Ishikawa (cell line): ENCODE results near the gene TUBGCP3.
A peak's percentile ranks its signal among the peaks of the same experiment; 100 is the strongest.

Experiments
- CEBPB ChIP-seq: IDR thresholded peaks from 2 replicates; pipeline ENCODE4 v1.6.1; 2012
- CREB1 ChIP-seq: IDR thresholded peaks from 2 replicates; pipeline ENCODE4 v1.6.1; 2012; ENCODE audit warnings: low read depth
- EGR1 ChIP-seq: IDR thresholded peaks from 2 replicates; pipeline ENCODE4 v1.6.1; 2012
- EP300 ChIP-seq: IDR thresholded peaks from 2 replicates; pipeline ENCODE4 v1.6.1; 2012; ENCODE audit warnings: borderline replicate concordance
- FOXM1 ChIP-seq: IDR thresholded peaks from 2 replicates; pipeline ENCODE4 v1.6.1; 2012; ENCODE audit warnings: low read depth, borderline replicate concordance
- MAX ChIP-seq: IDR thresholded peaks from 2 replicates; pipeline ENCODE4 v1.6.1; 2012
- NFIC ChIP-seq: IDR thresholded peaks from 2 replicates; pipeline ENCODE4 v1.6.1; 2012
- RAD21 ChIP-seq: IDR thresholded peaks from 2 replicates; pipeline ENCODE4 v1.6.1; 2012; ENCODE audit warnings: low read depth
- REST ChIP-seq: IDR thresholded peaks from 2 replicates; pipeline ENCODE4 v1.6.1; 2012; ENCODE audit warnings: low read depth, mild to moderate bottlenecking
- TAF1 ChIP-seq: IDR thresholded peaks from 2 replicates; pipeline ENCODE4 v1.6.1; 2012; ENCODE audit warnings: low read depth, mild to moderate bottlenecking
- TCF12 ChIP-seq: IDR thresholded peaks from 2 replicates; pipeline ENCODE4 v1.6.1; 2012; ENCODE audit warnings: low read depth
- TEAD4 ChIP-seq: IDR thresholded peaks from 2 replicates; pipeline ENCODE4 v1.6.1; 2012
- YY1 ChIP-seq: IDR thresholded peaks from 2 replicates; pipeline ENCODE4 v1.6.1; 2012; ENCODE audit warnings: low read depth
- ZBTB7A ChIP-seq: IDR thresholded peaks from 2 replicates; pipeline ENCODE4 v1.6.1; 2012; ENCODE audit warnings: low read depth
- TF ChIP-seq, protein P1 (sequence below): IDR thresholded peaks from 2 replicates; pipeline ENCODE4 v1.6.1; 2012

The TUBGCP3 gene

DNA sequence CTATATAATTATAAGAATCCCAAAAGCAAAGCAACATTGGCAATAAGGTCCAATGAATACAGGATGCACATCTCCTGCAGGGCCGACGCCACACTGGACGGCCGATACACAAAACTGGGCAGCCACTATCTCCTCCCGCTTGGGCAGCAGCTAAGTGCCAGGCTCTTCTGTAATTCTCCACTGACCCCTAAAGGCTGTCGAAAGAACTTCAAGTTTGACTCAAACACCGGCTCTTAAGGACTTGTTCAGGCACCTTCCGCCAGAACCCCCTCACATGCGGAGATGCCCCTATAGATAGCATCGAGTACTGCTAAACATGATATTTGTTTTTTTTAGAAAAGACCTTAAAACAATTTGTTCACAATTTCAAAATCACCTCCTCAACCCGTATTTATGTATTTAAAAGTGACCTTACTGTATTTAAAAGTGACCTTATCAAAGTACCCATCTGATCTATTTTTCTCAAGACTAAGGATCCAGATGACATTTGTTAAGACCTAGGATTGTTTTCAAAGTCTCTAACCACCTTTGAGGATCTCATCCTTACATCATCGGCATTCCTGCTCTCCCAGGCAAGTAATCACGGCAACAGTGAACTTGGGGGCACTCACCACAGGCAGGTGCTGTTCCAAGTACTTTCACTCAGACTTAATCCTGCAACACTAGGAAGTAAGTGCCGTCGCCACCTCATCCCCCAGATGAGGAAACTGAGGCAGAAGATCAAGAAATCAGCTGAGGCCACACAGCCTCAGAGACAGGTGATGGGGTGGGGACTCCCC lies 77.8 kb downstream of the TUBGCP3 start:
- TF ChIP-seq NFIC: no peak
- no peak for TF ChIP-seq ZBTB7A
- TF ChIP-seq RAD21: peak; percentile 33; the same call in 1 of the 2 replicates

DNA sequence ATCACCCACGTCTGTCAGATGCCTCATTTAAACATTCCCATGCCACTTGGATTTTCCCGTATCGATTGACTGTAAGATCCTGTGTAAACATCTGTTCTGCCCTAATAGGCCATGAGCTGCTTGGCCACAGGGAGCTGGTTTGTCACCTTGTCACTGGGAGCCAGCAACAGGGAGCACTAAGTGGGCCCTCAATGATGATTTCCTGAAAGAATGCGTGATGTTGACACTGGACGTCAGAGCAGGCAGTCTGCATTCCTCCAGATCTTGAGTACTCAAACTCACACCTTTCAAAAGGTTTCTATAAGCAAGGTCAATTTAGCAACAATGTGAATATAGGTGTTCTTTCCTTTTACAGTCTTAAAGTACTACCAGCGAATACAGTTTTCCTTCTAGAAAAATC lies 78.8 kb downstream of the TUBGCP3 start:
- no peak for TF ChIP-seq FOXM1
- TF ChIP-seq EGR1: no peak

GRCh38 chr13:112506046-112506445 lies 81.9 kb downstream of the TUBGCP3 start:
- TF ChIP-seq CREB1: no peak
- TF ChIP-seq TCF12: no peak
- TF ChIP-seq NFIC: no peak
- no peak for TF ChIP-seq MAX
- no peak for TF ChIP-seq ZBTB7A
- no peak for TF ChIP-seq YY1
- TF ChIP-seq TAF1: no peak
- TF ChIP-seq EGR1: no peak
- TF ChIP-seq, protein P1, sequence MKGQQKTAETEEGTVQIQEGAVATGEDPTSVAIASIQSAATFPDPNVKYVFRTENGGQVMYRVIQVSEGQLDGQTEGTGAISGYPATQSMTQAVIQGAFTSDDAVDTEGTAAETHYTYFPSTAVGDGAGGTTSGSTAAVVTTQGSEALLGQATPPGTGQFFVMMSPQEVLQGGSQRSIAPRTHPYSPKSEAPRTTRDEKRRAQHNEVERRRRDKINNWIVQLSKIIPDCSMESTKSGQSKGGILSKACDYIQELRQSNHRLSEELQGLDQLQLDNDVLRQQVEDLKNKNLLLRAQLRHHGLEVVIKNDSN: no peak

DNA sequence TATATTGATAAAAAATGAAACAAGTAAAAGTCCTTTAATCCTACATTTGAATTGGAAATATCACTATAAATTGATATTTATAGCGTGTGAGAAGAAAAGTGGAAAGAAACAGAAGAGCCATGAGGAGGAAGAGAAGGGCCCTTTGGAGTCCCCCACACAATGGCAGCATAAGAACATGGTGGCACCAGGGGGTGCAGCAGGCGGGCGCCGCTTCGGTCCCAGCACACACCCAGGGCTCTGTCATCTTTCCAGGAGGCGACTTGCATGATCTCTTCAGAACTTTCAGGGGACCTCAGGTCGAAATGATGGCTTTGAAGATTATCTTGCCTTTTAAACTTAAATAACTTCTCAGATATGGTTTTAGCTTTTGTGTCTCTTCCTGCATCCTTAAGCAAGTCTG lies 91.8 kb downstream of the TUBGCP3 start:
- TF ChIP-seq, protein P1: no peak
- no peak for TF ChIP-seq NFIC
- no peak for TF ChIP-seq TEAD4
- TF ChIP-seq ZBTB7A: no peak
- TF ChIP-seq TAF1: no peak
- no peak for TF ChIP-seq TCF12
- no peak for TF ChIP-seq EP300
- no peak for TF ChIP-seq CREB1
- TF ChIP-seq RAD21: no peak
- no peak for TF ChIP-seq MAX
- no peak for TF ChIP-seq EGR1
- no peak for TF ChIP-seq FOXM1
- TF ChIP-seq REST: no peak
- no peak for TF ChIP-seq YY1
- TF ChIP-seq CEBPB: no peak

DNA sequence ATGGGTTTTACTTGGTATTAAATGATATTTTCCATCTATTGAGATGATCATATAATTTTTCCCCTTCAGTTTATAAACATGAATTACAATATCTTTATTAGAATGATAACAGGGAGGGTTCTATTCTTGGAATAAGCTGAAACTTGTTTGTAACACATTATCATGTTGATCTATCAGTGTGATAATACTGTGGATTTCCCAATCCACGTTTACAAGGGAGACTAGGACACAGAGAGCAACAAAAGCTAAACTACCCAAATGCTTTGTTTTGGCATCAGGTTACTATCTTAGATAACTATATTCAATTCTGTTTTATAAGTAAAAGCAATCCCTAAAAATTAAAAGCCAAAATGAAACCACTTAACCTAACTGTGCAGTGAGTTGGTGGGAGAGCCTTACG lies 92.5 kb downstream of the TUBGCP3 start:
- TF ChIP-seq NFIC (no peak), TAF1 (no peak), TEAD4 (no peak), RAD21 (no peak), TCF12 (no peak), FOXM1 (no peak)
- TF ChIP-seq, protein P1: no peak

GRCh38 chr13:112489199-112489598 lies 98.8 kb downstream of the TUBGCP3 start:
- TF ChIP-seq RAD21: no peak
- TF ChIP-seq EP300: no peak
- no peak for TF ChIP-seq REST
- no peak for TF ChIP-seq FOXM1
- TF ChIP-seq YY1: no peak
- no peak for TF ChIP-seq NFIC
- TF ChIP-seq TAF1: no peak
- no peak for TF ChIP-seq CEBPB
- no peak for TF ChIP-seq CREB1
- TF ChIP-seq MAX: no peak
